Stomach (tissue), 9 donors: ENCODE measurements around the gene PLXDC1. TPM values are rescaled to one million over a fixed set of nuclear protein-coding genes. Genes with fewer than 3 reads are reported as not detected.
A peak's percentile ranks its signal among the peaks of the same experiment; 100 is the strongest.

Source experiments
- DNase-seq, 2 donors: peaks; one replicate each; pipeline versions ENCODE4 v3.0.0 to v3.0.0-alpha.2; 2013 to 2019
- H3K27ac ChIP-seq, 5 donors: fragments of 200-600 bp in 4 of 5; sonication (generic) in 4 of 5; one replicate each; pipeline ENCODE4 v1.5.1; 2013 to 2019; ENCODE audit warnings: mild to moderate bottlenecking in 1 of 5, moderate library complexity in 1 of 5
- H3K27me3 ChIP-seq, 3 donors: fragments of 200-600 bp; sonication (generic); one replicate each; pipeline ENCODE4 v1.5.1; 2017 to 2019; ENCODE audit warnings: mixed run types in 1 of 3
- H3K36me3 ChIP-seq, 4 donors: fragments of 200-600 bp; sonication (generic); 1 replicate in 3 of 4; 2 replicates in 1 of 4; pipeline ENCODE4 v1.5.1; 2016 to 2019
- H3K4me1 ChIP-seq, 4 donors: fragments of 200-600 bp; sonication (generic); one replicate each; pipeline ENCODE4 v1.5.1; 2016 to 2019
- H3K4me3 ChIP-seq, 4 donors: fragments of 200-600 bp; sonication (generic) in 3 of 4; one replicate each; pipeline ENCODE4 v1.5.1; 2016 to 2019; ENCODE audit warnings: mild to moderate bottlenecking in 1 of 4
- H3K9me3 ChIP-seq, 4 donors: fragments of 200-600 bp; sonication (generic); one replicate each; pipeline ENCODE4 v1.5.1; 2016 to 2019
- CTCF ChIP-seq, 7 experiments: fragments of 450-650 bp in 4 of 7; fragments of 200-600 bp in 3 of 7; sonication (generic) in 3 of 7; IDR thresholded peaks; one replicate each; pipeline ENCODE4 v1.5.1; 2016 to 2019; ENCODE audit warnings: antibody characterized with exemption in 7 of 7, control low read depth in 2 of 7, mild to moderate bottlenecking in 1 of 7
- EP300 ChIP-seq: sonication (generic); formaldehyde crosslinking; IDR thresholded peaks from one replicate; pipeline ENCODE4 v1.6.1; 2017; ENCODE audit warnings: antibody characterized with exemption
- POLR2A ChIP-seq, 4 donors: fragments of 450-650 bp; IDR thresholded peaks; one replicate each; pipeline ENCODE4 v1.6.1; 2016; ENCODE audit warnings: antibody characterized with exemption in 4 of 4, control low read depth in 2 of 4, mild to moderate bottlenecking in 1 of 4, moderate library complexity in 1 of 4
- POLR2AphosphoS5 ChIP-seq, 3 donors: sonication (generic); formaldehyde crosslinking; IDR thresholded peaks; one replicate each; pipeline ENCODE4 v1.6.1; 2016; ENCODE audit warnings: antibody characterized with exemption in 3 of 3
- WGBS, 5 donors: extraction: QIAGEN DNeasy Blood & Tissue Kit in 3 of 5; methylation state at CpG; one replicate each; pipeline versions ENCODE4 v1.1.5 to v1.1.7; 2013 to 2018; 5-methylcytosine and 5-hydroxymethylcytosine counted together
- intact Hi-C: fragments of 100-400 bp; cut with DNase I; formaldehyde crosslinking; loops from one replicate; pipeline ENCODE4 v1.15.1; 2023; ENCODE audit warnings: low total_unique reads
- polyA plus RNA-seq, 3 donors: library from polyadenylated mRNA; stranded (reverse); fragments of 200-250 nt; gene quantifications; one replicate each; pipeline ENCODE4 v1.2.3, GENCODE V29; 2013
- total RNA-seq, 5 donors: library from RNA; depleted of rRNA; stranded (reverse); fragments of >200 nt; gene quantifications; one replicate each; pipeline versions ENCODE4 v1.1.0 to v1.2.3, GENCODE V29; 2014 to 2016
- donor health status: healthy with polysubstance abuse.
- donor health status: Bipolar disorder and iron deficiency.
- donor health status: healthy.

PLXDC1 gene
- total and polyA plus RNA-seq, 8 donors = 0.58 to 77.2 (median 4.4) TPM

GRCh38 chr17:39165841-39166349, 14.5 kb upstream of the PLXDC1 start, which contains the start of gene ARL5C:
Gene ARL5C (minus strand): TSS chr17:39166161. CDS start chr17:39165760, 401 bp downstream.
- H3K27ac ChIP-seq = peak within 1 kb of the TSS in 1 of 5 donors; percentile 65

GRCh38 chr17:39165178-39165840, 13.9 kb upstream of the PLXDC1 start:
- DNase-seq = no peak
- H3K36me3 ChIP-seq = no peaks in the 10 kb centered on the region
- H3K27ac ChIP-seq = peak overlapping the region in 1 of 5 donors; percentile 65
- peaks cover 17 to 41% (median 31%) of the 10 kb centered on the region in 4 donors for H3K4me1 ChIP-seq
- H3K9me3 ChIP-seq = no peaks in the 10 kb centered on the region
- peak overlapping the region; percentile 46 to 55 (median 52) for H3K4me3 ChIP-seq
- peaks cover 0 to 10% (median 6%) of the 10 kb centered on the region in 3 donors for H3K27me3 ChIP-seq
- intact Hi-C loops = no loop called here
- TF ChIP-seq EP300 (no peak), POLR2AphosphoS5 (IDR thresholded peaks at IDR 0.05) (no peak), POLR2A (IDR thresholded peaks at IDR 0.05) (no peak), CTCF (IDR thresholded peaks at IDR 0.05) (no peak)
- 13 to 22% (median 15%) methylated on average over 43 to 51 of the region's 51 CpGs for WGBS, 5 donors

More at GRCh38 chr17:39165841-39166349, 14.5 kb upstream of the PLXDC1 start, which contains the start of gene ARL5C:
- Histone ChIP-seq H3K4me3 (peak within 1 kb of the TSS; percentile 46 to 55 (median 52)), H3K9me3 (no peaks in the 10 kb centered on the region), H3K4me1 (peaks cover 17 to 41% (median 31%) of the 10 kb centered on the region in 4 donors), H3K27me3 (peaks cover 0 to 10% (median 6%) of the 10 kb centered on the region in 3 donors), H3K36me3 (no peaks in the 10 kb centered on the region)
- WGBS, 5 donors = 53 to 75% (median 69%) methylated on average over 15 to 17 of the region's 17 CpGs
- intact Hi-C loops = no loop called here
- TF ChIP-seq POLR2AphosphoS5 (IDR thresholded peaks at IDR 0.05) = no peak
- no peak for TF ChIP-seq CTCF (IDR thresholded peaks at IDR 0.05)
- TF ChIP-seq EP300 = no peak
- TF ChIP-seq POLR2A (IDR thresholded peaks at IDR 0.05) = no peak
- DNase-seq = peak in 1 of 2 donors; percentile 2

GRCh38 chr17:39164675-39165143, 13.3 kb upstream of the PLXDC1 start:
- no peaks in the 10 kb centered on the region for H3K36me3 ChIP-seq

More at GRCh38 chr17:39164675-39165143, 13.3 kb upstream of the PLXDC1 start:
- Histone ChIP-seq H3K9me3 (no peaks in the 10 kb centered on the region), H3K4me1 (peaks cover 17 to 41% (median 31%) of the 10 kb centered on the region in 4 donors), H3K4me3 (peak overlapping the region; percentile 46 to 55 (median 52)), H3K27ac (peak overlapping the region in 2 of 5 donors; percentile 22 to 65), H3K27me3 (peaks cover 0 to 10% (median 6%) of the 10 kb centered on the region in 3 donors)
- DNase-seq = peak; percentile 93 to 94
- TF ChIP-seq EP300 (no peak), CTCF (IDR thresholded peaks at IDR 0.05) (peak in 5 of 7 experiments; percentile 75 to 89 (median 77))
- intact Hi-C loops = no loop called here
- WGBS, 5 donors = 1% methylated on average over 15 of the region's 15 CpGs
